SJSA1 (cell line): ENCODE data around the gene CSF3. TPM values are rescaled to one million over a fixed set of nuclear protein-coding genes. Genes with fewer than 3 reads are reported as not detected.

ENCODE experiments used
- DNase-seq, 2 experiments: peaks; one replicate each; pipeline ENCODE4 v3.0.0-alpha.2; 2015 to 2020; ENCODE audit warnings: low spot score in 2 of 2, low read depth in 1 of 2
- H3K27ac ChIP-seq: fragments of 250-450 bp; sonication (Bioruptor Pico); 2 replicates; pipeline ENCODE4 v1.5.1; 2020; ENCODE audit warnings: mild to moderate bottlenecking, moderate library complexity
- H3K27me3 ChIP-seq: fragments of 250-450 bp; sonication (Bioruptor Pico); replicated peaks from 2 replicates; pipeline ENCODE4 v1.5.1; 2020; ENCODE audit warnings: mild to moderate bottlenecking, moderate library complexity
- H3K36me3 ChIP-seq: fragments of 250-450 bp; sonication (Bioruptor Pico); 2 replicates; pipeline ENCODE4 v1.5.1; 2020; ENCODE audit warnings: mild to moderate bottlenecking
- H3K4me1 ChIP-seq: fragments of 250-450 bp; sonication (Bioruptor Pico); replicated peaks from 2 replicates; pipeline ENCODE4 v1.6.1; 2021; ENCODE audit warnings: mild to moderate bottlenecking
- H3K4me3 ChIP-seq: fragments of 250-450 bp; sonication (Bioruptor Pico); 2 replicates; pipeline ENCODE4 v1.5.1; 2020; ENCODE audit warnings: mild to moderate bottlenecking
- H3K9me3 ChIP-seq: fragments of 250-450 bp; sonication (Bioruptor Pico); replicated peaks from 2 replicates; pipeline ENCODE4 v1.5.1; 2020; ENCODE audit warnings: mild to moderate bottlenecking
- total RNA-seq: library from RNA; depleted of rRNA; stranded (reverse); fragments of >200 nt; shearing (Covaris generic); gene quantifications from 2 replicates; pipeline ENCODE4 v1.2.3, GENCODE V29; 2014

The CSF3 gene
- total RNA-seq, 1 experiment from 2014 or later: not detected

DNA sequence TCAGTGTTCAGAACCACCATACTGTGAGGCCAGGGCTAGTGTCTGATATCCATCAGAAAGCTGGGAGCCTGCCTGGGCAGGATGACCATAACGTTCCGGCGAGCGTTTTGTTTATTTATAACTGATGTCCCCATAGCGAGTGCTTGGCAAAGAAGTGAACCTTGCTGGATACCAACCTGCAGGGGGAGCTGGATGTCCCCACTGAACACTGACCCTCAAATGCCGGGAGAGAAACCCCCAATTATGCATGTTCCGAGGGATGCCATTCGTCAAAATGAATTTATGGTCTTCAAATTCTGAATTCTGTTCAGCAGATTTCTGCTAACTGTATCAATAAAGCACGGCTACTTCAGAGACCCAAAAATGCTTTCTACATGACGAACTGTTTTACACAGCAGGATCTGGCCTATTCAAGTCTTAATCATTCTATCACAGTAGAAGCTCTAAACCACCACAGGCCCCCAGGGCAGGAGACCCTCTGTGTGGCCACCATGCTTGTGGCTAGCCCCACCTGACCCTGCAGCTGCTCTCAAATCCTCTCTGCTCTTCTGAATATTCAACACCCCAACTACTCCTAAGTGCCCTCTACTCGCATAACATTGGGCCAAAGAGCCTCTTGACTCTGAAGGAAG, 23.8 kb downstream of the CSF3 start:
- peak; percentile 62 to 70 for DNase-seq
- Histone ChIP-seq H3K4me1 (peaks cover 12% of the 10 kb centered on the region), H3K36me3 (peaks cover 26% of the 10 kb centered on the region), H3K4me3 (no peak overlapping the region), H3K27me3 (no peaks in the 10 kb centered on the region), H3K27ac (no peak overlapping the region), H3K9me3 (no peaks in the 10 kb centered on the region; the same call in 1 of the 2 replicates)

DNA sequence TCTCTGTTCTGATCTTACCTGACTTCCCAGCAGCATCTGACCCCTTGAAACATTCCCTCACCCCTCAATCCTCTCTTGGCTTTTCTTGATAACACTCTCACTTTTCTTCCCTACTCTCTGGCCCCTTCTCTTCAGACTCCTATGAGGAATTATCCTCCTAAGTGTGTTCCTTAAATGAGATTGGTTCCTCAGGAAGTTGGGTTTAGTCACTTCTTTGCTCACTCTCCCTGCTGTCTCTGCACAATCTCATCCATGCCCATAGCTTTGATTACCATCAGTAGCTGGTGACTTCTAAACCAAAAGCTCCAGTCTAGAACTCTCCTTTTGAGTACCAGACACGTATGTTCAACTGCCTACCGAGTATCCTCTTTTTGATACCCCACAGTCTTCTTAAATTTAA, 26.0 kb downstream of the CSF3 start:
- no peak for DNase-seq
- peaks cover 9% of the 10 kb centered on the region; the same call in 1 of the 2 replicates for H3K36me3 ChIP-seq
- H3K4me3 ChIP-seq: no peak overlapping the region
- H3K4me1 ChIP-seq: peaks cover 12% of the 10 kb centered on the region
- no peaks in the 10 kb centered on the region for H3K9me3 ChIP-seq
- no peaks in the 10 kb centered on the region for H3K27me3 ChIP-seq
- no peak overlapping the region for H3K27ac ChIP-seq

DNA sequence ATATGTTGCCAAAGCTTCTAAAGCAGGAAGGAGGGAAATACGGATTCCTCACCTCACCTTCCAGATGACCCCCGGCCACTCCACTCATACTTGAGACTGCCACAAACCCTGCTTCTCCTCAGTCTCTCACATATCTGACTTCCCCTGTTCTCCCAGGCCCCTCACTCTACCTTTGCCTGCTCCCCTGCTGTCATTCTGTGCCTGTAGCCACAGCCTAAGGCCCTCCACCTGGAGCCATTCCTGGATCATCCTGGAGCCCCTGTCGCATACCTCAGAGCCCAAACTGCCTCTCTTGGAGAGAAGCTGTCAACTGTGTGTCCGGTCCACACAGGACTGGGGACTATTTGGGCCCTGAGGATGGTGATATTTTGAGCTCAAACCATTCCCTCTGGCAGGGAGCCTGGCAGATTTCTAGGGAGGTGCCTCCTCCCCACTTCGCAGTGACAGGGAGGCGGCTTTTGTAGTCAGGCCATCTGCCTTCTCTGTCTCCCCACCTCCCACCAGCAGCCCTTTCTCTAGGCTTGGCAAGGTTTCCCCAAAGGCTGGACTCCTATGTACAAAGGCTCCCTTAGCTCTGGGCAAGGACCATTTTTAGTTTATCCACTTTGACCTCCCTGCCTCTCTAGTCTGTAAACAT, 41.3 kb downstream of the CSF3 start:
- no peak overlapping the region for H3K4me3 ChIP-seq
- H3K27ac ChIP-seq: no peak overlapping the region
- H3K4me1 ChIP-seq: peaks cover 9% of the 10 kb centered on the region; the same call in 1 of the 2 replicates
- peaks cover 16% of the 10 kb centered on the region for H3K36me3 ChIP-seq
- DNase-seq: no peak
- no peaks in the 10 kb centered on the region for H3K27me3 ChIP-seq
- H3K9me3 ChIP-seq: no peaks in the 10 kb centered on the region

DNA sequence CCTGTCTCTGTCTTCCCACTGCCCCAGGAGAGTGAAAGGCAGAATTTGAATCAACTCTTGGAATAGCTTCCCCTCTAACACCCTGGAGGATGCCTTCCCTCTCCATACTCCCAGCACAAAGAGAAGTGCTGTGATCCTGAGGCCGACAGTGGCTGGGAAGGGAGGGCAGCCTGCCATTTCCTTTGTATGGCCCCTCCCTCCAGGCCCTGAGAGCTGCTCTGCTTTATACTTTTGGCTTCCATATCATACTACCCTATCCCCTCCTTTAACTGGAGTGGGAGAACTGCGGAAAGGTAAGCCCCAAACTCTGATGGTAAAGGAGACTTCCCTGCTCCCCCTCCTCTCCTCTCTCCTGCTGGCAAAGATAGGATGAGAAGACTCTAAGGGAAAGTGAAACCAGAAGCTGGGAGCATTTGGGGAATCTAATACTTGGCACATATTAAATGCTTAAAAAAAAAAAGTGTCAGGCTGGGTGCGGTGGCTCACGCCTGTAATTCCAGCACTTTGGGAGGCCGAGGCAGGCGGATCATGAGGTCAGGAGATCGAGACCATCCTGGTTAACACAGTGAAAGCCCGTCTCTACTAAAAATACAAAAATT, 43.0 kb downstream of the CSF3 start:
- H3K4me3 ChIP-seq: no peak overlapping the region
- H3K9me3 ChIP-seq: no peaks in the 10 kb centered on the region
- no peaks in the 10 kb centered on the region for H3K27me3 ChIP-seq

DNA sequence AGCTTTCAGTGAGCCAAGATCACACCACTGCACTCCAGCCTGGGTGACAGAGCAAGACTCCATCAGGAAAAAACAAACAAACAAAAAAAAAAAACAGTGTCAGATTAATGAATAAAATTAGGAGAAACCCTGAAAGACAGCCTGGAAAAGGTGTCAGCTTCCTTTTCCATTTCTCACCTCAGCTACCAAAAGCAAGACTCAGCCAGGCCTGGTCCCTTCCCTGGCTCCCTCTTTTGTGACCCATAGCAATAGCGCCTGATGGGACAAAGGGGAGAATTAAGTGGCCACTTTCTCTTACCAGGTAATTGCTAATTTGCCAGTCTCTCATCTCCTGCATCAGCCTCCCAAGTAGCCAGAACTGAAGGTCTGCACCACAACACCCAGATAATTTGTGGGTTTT, 43.6 kb downstream of the CSF3 start:
- H3K36me3 ChIP-seq: no peaks in the 10 kb centered on the region; the same call in 1 of the 2 replicates
- DNase-seq: no peak
- no peaks in the 10 kb centered on the region for H3K27me3 ChIP-seq

More for the DNA sequence above, 43.0 kb downstream of the CSF3 start:
- H3K4me1 ChIP-seq: peaks cover 16% of the 10 kb centered on the region
- H3K36me3 ChIP-seq: no peaks in the 10 kb centered on the region; the same call in 1 of the 2 replicates
- H3K27ac ChIP-seq: no peak overlapping the region
- DNase-seq: no peak

DNA sequence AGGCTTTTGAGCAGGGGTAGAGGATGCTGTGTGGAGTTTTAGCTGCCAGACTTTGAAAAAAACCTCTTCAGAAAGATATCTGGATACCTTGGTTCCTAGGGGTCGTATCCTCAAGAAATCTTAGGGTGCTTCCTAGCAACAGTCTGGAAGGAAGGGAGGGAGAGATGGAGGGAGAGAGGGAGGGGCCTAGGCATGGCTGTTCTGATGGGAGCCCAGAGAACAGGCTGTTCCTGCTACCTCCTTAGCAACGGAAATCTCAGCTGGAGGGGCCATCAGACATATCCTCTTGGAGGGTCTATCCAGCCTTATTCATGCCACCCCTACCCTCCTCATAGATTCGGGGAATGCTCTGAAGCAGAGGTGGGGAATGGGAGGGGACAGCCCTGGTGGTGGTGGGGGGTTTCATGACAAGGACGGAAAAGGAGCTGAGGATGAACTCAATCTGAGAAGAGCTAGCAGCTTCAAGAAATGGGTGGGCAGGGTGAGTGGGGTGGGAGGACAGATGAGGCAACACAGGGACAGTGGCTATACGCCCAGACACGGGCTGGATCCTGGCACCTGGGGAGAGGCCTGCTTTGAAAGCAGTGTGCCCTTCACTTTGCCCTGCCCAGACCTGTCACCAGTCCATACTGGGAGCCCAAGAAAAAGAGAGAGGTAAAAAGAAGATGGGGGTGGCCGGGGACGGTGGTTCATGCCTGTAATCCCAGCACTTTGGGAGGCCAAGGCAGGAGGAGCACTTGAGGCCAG, 44.7 kb downstream of the CSF3 start:
- no peaks in the 10 kb centered on the region for H3K9me3 ChIP-seq
- H3K36me3 ChIP-seq: no peaks in the 10 kb centered on the region; the same call in 1 of the 2 replicates
- no peak overlapping the region for H3K27ac ChIP-seq
- peaks cover 24% of the 10 kb centered on the region for H3K4me1 ChIP-seq
- H3K4me3 ChIP-seq: no peak overlapping the region
- no peaks in the 10 kb centered on the region for H3K27me3 ChIP-seq
- DNase-seq: no peak

More for the DNA sequence above, 43.6 kb downstream of the CSF3 start:
- H3K27ac ChIP-seq: no peak overlapping the region
- H3K4me3 ChIP-seq: no peak overlapping the region
- peaks cover 18% of the 10 kb centered on the region for H3K4me1 ChIP-seq
- no peaks in the 10 kb centered on the region for H3K9me3 ChIP-seq

DNA sequence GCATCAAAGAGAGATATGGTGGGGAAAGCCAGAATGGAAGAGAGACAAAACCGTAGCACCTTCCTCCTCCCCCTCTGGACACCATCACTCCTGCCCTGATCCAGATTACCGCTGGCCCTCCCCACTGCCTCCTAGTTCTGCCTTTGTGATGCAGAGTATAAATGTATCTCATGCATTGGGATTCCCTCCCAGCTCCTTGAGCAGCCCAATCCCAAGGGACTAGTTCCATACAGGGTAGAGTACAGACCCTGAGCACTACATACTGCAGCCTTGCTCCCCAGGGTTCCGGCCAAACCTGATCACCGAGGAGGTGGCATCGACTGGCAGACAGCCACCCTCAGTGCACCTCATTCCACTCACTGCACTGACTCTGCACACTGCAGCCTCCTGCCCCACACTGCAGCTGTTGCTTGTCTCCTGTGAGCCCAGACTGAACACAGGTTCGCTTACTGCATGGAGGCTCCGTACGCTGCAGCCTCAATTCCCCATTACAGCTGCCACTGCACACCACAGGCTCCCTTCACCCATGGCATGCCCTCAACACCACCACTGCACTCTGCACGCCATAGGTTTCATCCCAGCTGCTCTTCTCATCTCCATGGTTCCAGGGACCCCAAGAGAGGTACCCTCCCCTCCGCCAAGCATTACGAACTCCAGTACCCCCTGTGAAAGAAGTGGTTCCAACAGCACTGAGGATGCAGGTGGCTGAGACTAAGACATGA, 45.8 kb downstream of the CSF3 start:
- Histone ChIP-seq H3K27ac (no peak overlapping the region), H3K4me1 (peaks cover 29% of the 10 kb centered on the region), H3K9me3 (no peaks in the 10 kb centered on the region), H3K36me3 (no peaks in the 10 kb centered on the region; the same call in 1 of the 2 replicates), H3K4me3 (no peak overlapping the region), H3K27me3 (no peaks in the 10 kb centered on the region)
- no peak for DNase-seq

DNA sequence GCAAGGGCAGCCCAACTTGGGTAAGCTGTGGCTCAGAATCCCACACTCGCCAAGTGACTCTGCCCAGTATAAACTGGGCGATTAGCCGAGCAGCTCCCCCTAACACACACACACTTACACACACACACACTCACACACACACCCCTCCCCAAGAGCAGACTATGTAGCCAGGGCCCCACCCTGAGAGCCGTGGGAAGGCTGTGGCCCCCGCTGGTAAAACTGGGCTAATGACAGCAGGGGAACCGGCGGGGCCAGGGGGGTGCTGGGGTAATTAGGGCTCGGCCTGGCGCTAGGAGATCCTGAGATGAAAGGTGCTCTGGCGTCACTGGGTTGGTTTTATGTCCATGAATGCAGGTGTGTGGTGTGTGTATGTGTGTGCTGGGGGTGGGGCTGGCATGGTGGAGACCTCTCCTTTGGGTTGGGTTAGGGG, 46.4 kb downstream of the CSF3 start:
- no peak for DNase-seq
- H3K27ac ChIP-seq: no peak overlapping the region
- H3K36me3 ChIP-seq: no peaks in the 10 kb centered on the region; the same call in 1 of the 2 replicates
- no peaks in the 10 kb centered on the region for H3K9me3 ChIP-seq
- peaks cover 29% of the 10 kb centered on the region for H3K4me1 ChIP-seq
- no peak overlapping the region for H3K4me3 ChIP-seq
- no peaks in the 10 kb centered on the region for H3K27me3 ChIP-seq

DNA sequence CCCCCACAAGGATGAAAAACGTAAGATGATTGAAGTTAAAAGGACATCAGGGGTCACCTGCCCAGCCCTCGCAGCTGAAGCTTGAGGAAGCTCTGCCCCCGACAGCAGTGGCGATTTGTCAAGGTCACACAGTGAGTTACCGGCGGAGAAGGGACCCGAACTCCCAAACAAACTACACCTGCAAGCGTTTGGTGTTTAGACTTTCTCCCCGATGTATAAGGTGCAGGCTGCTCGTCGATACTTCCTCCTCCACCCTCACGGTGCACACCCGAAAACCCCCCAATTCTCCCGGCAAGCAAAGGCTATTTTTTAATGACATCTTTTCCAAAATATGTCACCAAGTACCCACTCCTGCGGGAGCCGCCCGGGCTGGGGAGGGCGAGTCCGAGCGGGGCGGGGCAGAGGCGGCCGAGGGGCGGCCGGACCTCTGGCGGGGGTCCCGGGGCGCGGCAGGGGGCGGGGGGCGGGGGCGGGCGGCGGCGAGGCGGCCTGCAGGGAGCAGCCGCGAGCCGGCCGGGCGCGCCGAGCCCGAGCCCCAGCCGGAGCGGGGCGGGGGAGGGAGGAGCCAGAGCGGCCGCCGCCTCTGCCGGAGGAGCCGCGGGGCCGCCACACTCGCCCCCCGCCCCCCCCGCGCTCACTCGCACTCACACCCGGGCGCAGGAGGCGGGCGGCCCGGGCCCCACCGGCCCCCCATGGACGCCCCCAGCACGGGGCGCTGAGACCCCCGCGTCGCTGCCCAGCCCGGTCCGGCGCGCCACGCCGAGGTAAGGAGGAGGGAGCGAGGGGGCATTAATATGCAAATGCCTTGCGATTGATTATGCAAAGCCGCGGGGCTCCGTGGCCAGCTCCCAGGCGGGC, 47.3 kb downstream of the CSF3 start, which contains the start of gene THRA:
Gene THRA, plus strand, starts transcription at position 637 of the 858 bp plus-strand sequence. CDS start 11,524 bp downstream, outside the sequence.
- Histone ChIP-seq H3K4me1 (peaks cover 29% of the 10 kb centered on the region), H3K27ac (no peak within 1 kb of the TSS), H3K4me3 (peak within 1 kb of the TSS; percentile 77), H3K36me3 (no peaks in the 10 kb centered on the region; the same call in 1 of the 2 replicates), H3K27me3 (no peaks in the 10 kb centered on the region), H3K9me3 (no peaks in the 10 kb centered on the region)
- DNase-seq: peak; percentile 23 to 54

DNA sequence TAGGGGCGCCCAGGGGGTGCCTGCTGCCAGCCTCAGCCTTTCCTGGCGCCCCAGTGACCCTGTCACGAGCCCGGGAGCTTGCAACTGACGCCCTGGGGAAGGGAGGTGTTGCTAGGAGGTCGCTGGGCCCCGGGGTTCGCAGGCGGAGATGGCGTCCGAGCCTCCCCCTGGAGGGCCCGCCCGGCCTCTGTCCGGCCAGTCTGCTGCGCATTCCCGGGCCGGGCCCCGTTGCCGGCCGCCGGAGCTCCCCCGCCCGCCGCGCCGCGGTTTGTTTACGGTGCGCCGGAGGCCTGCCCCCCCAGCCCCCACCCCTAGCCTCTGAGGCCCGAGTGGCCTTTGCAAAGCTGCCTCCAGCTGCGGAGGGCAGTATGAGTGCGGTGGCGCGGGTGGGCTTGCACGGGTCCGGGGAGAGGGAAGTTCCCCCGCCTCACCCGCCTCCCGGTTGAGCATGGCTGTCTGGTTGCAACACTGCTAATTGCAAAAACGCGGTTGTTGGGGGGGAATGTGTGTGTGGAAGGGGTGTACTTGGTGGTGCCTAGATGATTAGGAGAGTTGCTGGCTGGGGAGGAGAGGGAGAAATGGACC, 48.0 kb downstream of the CSF3 start:
- Histone ChIP-seq H3K4me1 (peaks cover 34% of the 10 kb centered on the region), H3K9me3 (no peaks in the 10 kb centered on the region), H3K4me3 (peak overlapping the region; percentile 77), H3K27ac (no peak overlapping the region), H3K36me3 (no peaks in the 10 kb centered on the region; the same call in 1 of the 2 replicates), H3K27me3 (no peaks in the 10 kb centered on the region)
- DNase-seq: peak in 1 of 2 experiments; percentile 42

DNA sequence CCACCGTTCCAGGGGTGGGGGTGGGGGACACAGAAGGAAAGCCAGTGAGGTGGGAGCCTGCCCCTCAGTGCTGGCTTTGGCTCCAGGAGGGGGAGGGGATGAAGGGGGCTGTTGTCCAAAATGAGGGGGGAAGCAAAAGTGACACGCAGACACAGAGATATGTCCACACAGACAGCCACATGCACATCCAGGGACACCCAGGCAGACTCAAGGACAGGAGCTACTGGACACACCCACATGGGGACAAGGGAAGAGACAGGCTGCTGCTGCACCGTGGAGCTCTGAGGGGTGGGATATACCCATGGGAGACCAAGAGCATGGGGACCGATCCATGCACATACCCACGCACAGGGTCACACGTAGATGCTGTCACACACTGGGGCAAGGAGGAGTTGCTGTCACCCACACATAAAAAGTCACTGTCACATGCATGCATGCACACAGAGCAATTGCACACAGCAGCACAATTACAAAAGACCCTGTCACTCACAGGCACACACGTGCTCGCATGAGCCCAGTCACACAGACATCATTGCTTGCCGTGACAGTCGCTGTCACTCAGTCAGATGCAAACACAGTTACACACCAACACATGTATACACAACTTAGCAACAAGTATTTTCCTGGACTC, 48.8 kb downstream of the CSF3 start:
- no peak overlapping the region for H3K27ac ChIP-seq
- H3K4me1 ChIP-seq: peaks cover 42% of the 10 kb centered on the region
- H3K27me3 ChIP-seq: no peaks in the 10 kb centered on the region
- H3K4me3 ChIP-seq: peak overlapping the region; percentile 77; the same call in 1 of the 2 replicates
- no peak for DNase-seq
- no peaks in the 10 kb centered on the region for H3K9me3 ChIP-seq
- H3K36me3 ChIP-seq: no peaks in the 10 kb centered on the region; the same call in 1 of the 2 replicates
